ENCODE measurements around the gene OR3A2.
"Not testable (repeated sequence)": the region's sequence is repeated elsewhere in the genome, so short reads cannot be mapped to it uniquely, and the experiment has no call there.

OR3A2 gene

GRCh38 chr17:3401786-3402185 lies 15.7 kb upstream of the OR3A2 start:
- Histone ChIP-seq H3K4me3 (no peak overlapping the region), H3K27ac (no peak overlapping the region)
- TF ChIP-seq CTCF (IDR thresholded peaks at IDR 0.05) = no peak
- DNase-seq (ENCODE audit: low spot score) = no peak

- DNase-seq (ENCODE audit: low spot score) = no peak
- no peak overlapping the region for H3K27ac ChIP-seq
- H3K4me3 ChIP-seq = no peak overlapping the region
- TF ChIP-seq CTCF (IDR thresholded peaks at IDR 0.05) = no peak
Measured at GRCh38 chr17:3400055-3400454, 13.9 kb upstream of the OR3A2 start.

- DNase-seq (ENCODE audit: low spot score) = no peak
- TF ChIP-seq CTCF (IDR thresholded peaks at IDR 0.05) = no peak
- no peak within 1 kb of the TSS for H3K27ac ChIP-seq
- H3K4me3 ChIP-seq = no peak within 1 kb of the TSS
Measured at GRCh38 chr17:3398310-3398709, 12.2 kb upstream of the OR3A2 start, which contains the start of gene OR1E1. TSS of gene OR1E1 (minus strand) at chr17:3398410. CDS start at chr17:3398410, 0 bp downstream.

GRCh38 chr17:3397801-3398200 lies 11.7 kb upstream of the OR3A2 start:
- not testable (repeated sequence) for DNase-seq (ENCODE audit: low spot score); H3K27ac ChIP-seq; H3K4me3 ChIP-seq

- Histone ChIP-seq H3K4me3 (no peak overlapping the region), H3K27ac (no peak overlapping the region)
- DNase-seq (ENCODE audit: low spot score) = no peak
- TF ChIP-seq CTCF (IDR thresholded peaks at IDR 0.05) = no peak
Measured at GRCh38 chr17:3389791-3390190, 3.7 kb upstream of the OR3A2 start.

GRCh38 chr17:3381957-3382356 lies 4.2 kb downstream of the OR3A2 start:
- DNase-seq (ENCODE audit: low spot score) = no peak
- TF ChIP-seq CTCF (IDR thresholded peaks at IDR 0.05) = no peak
- Histone ChIP-seq H3K4me3 (no peak overlapping the region), H3K27ac (no peak overlapping the region)

- no peak for DNase-seq (ENCODE audit: low spot score)
- Histone ChIP-seq H3K27ac (no peak overlapping the region), H3K4me3 (no peak overlapping the region)
- TF ChIP-seq CTCF (IDR thresholded peaks at IDR 0.05) = no peak
Measured at GRCh38 chr17:3378321-3378720, 7.8 kb downstream of the OR3A2 start.

- H3K27ac ChIP-seq; H3K4me3 ChIP-seq; DNase-seq (ENCODE audit: low spot score): not testable (repeated sequence)
Measured at GRCh38 chr17:3371167-3371566, 14.9 kb downstream of the OR3A2 start.

GRCh38 chr17:3342782-3343181 lies 43.3 kb downstream of the OR3A2 start:
- DNase-seq (ENCODE audit: low spot score); H3K27ac ChIP-seq; H3K4me3 ChIP-seq: not testable (repeated sequence)
